ENCODE results near the gene RAMP3.

GRCh38 chr7:45133352-45133751 is 24.2 kb upstream of the RAMP3 start:
- no peak for TF ChIP-seq CTCF (IDR thresholded peaks at IDR 0.05)
- TF ChIP-seq POLR2AphosphoS5 (IDR thresholded peaks at IDR 0.05; ENCODE audit: low read depth, low read length), result no peak

All from Panc1 (cell line).